ENCODE measurements around the gene CYSRT1.

DNA sequence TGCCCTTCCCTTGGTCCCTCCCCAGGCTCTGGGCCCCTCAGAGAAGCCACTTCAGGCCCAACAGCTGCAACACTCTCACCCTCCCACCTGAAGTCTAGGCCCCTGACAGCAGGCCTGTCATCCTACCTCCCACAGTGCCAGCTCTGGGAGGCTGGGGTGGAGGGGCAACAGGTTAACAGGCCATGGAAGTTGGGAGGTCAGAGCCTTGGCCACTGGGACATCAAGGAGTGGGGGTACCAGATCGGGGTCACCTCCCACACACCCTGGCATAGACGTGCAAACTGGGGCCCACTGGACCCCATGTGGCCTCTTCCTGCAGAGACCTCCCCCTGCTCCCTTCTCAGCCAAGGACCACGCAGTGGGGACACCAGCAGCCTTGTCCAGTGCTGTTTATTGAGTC lies 33.7 kb upstream of the CYSRT1 start:
- no peak for TF ChIP-seq EZH2 (IDR thresholded peaks at IDR 0.05; ENCODE audit: insufficient read depth, low read length)
- TF ChIP-seq, protein P1, sequence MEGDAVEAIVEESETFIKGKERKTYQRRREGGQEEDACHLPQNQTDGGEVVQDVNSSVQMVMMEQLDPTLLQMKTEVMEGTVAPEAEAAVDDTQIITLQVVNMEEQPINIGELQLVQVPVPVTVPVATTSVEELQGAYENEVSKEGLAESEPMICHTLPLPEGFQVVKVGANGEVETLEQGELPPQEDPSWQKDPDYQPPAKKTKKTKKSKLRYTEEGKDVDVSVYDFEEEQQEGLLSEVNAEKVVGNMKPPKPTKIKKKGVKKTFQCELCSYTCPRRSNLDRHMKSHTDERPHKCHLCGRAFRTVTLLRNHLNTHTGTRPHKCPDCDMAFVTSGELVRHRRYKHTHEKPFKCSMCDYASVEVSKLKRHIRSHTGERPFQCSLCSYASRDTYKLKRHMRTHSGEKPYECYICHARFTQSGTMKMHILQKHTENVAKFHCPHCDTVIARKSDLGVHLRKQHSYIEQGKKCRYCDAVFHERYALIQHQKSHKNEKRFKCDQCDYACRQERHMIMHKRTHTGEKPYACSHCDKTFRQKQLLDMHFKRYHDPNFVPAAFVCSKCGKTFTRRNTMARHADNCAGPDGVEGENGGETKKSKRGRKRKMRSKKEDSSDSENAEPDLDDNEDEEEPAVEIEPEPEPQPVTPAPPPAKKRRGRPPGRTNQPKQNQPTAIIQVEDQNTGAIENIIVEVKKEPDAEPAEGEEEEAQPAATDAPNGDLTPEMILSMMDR (IDR thresholded peaks at IDR 0.05; ENCODE audit: insufficient read depth, low read depth, low read length): no peak
